Thymus (tissue), 2 donors: Measurements from ENCODE around the gene FAM200C. TPM values are rescaled to one million over a fixed set of nuclear protein-coding genes. Genes with fewer than 3 reads are reported as not detected.

Source experiments
- polyA plus RNA-seq: library from polyadenylated mRNA; stranded (reverse); fragments of 200-250 nt; gene quantifications from one replicate; pipeline ENCODE4 v1.2.3, GENCODE V29; 2013
- total RNA-seq: library from RNA; stranded (reverse); fragments of 120-200 nt; gene quantifications from one replicate; pipeline ENCODE4 v1.2.4, GENCODE V29; 2013
- donor health status: healthy.

The FAM200C gene
- total and polyA plus RNA-seq, 2 donors = 4.1 to 5.5 TPM

Other genes starting within 250 kb of the FAM200C start
- 13.0 TPM for gene FABP6, start 170.5 kb downstream of the FAM200C start, total RNA-seq
- 64.3 TPM for gene FABP6, start 170.5 kb downstream of the FAM200C start, polyA plus RNA-seq
- gene CCNJL, start 87.5 kb downstream of the FAM200C start, total RNA-seq = 1.7 TPM
- gene CCNJL, start 87.5 kb downstream of the FAM200C start, polyA plus RNA-seq = 2.7 TPM
- 0.61 TPM for gene C1QTNF2, start 29.4 kb downstream of the FAM200C start, total RNA-seq
- 0.46 TPM for gene C1QTNF2, start 29.4 kb downstream of the FAM200C start, polyA plus RNA-seq
- 46.9 TPM for gene SLU7, start 19.0 kb upstream of the FAM200C start, total RNA-seq
- gene SLU7, start 19.0 kb upstream of the FAM200C start, polyA plus RNA-seq = 45.3 TPM
- 179 TPM for gene PTTG1, start 21.8 kb upstream of the FAM200C start, total RNA-seq
- 72.9 TPM for gene PTTG1, start 21.8 kb upstream of the FAM200C start, polyA plus RNA-seq